HG02678 (cell line): ENCODE results near the gene C14orf180.

Source experiments
- ATAC-seq: cut with Tn5 transposase; IDR thresholded peaks from one replicate; pipeline ENCODE4 v1.9.1; 2021; ENCODE audit warnings: mild to moderate bottlenecking, moderate library complexity; ENCODE audit not compliant: unreplicated experiment

C14orf180 gene

GRCh38 chr14:104560586-104560945, 19.0 kb upstream of the C14orf180 start:
- ATAC-seq = no peak

- no peak for ATAC-seq
These were observed 18.4 kb upstream of the C14orf180 start for GRCh38 chr14:104561124-104561557.

- ATAC-seq = no peak
These were observed 17.7 kb upstream of the C14orf180 start for GRCh38 chr14:104561632-104562495.

GRCh38 chr14:104562606-104563005, 17.0 kb upstream of the C14orf180 start:
- ATAC-seq = no peak

GRCh38 chr14:104563191-104563741, 16.3 kb upstream of the C14orf180 start:
- ATAC-seq = no peak

GRCh38 chr14:104563742-104564615, 15.6 kb upstream of the C14orf180 start:
- ATAC-seq = no peak

- no peak for ATAC-seq
These were observed 14.6 kb upstream of the C14orf180 start for GRCh38 chr14:104564744-104565679.

GRCh38 chr14:104567141-104567956, 12.2 kb upstream of the C14orf180 start:
- ATAC-seq = no peak

- ATAC-seq = no peak
These were observed 11.7 kb upstream of the C14orf180 start for GRCh38 chr14:104567957-104568225.

- ATAC-seq = no peak
These were observed 10.9 kb upstream of the C14orf180 start for GRCh38 chr14:104568620-104569019.

- no peak for ATAC-seq
These were observed 10.1 kb upstream of the C14orf180 start for GRCh38 chr14:104569435-104569834.

GRCh38 chr14:104571246-104571645, 8.3 kb upstream of the C14orf180 start:
- no peak for ATAC-seq

- ATAC-seq = no peak
These were observed 7.4 kb upstream of the C14orf180 start for GRCh38 chr14:104572024-104572626.

GRCh38 chr14:104572668-104573067, 6.9 kb upstream of the C14orf180 start:
- ATAC-seq = no peak

GRCh38 chr14:104573930-104574329, 5.6 kb upstream of the C14orf180 start:
- ATAC-seq = no peak

- ATAC-seq = no peak
These were observed 5.0 kb upstream of the C14orf180 start for GRCh38 chr14:104574536-104574935.

GRCh38 chr14:104574978-104575583, 4.5 kb upstream of the C14orf180 start:
- ATAC-seq = no peak

- ATAC-seq = no peak
These were observed 3.2 kb upstream of the C14orf180 start for GRCh38 chr14:104576232-104576969.
